ENCODE measurements around the gene SEC22C.

Gene SEC22C

DNA sequence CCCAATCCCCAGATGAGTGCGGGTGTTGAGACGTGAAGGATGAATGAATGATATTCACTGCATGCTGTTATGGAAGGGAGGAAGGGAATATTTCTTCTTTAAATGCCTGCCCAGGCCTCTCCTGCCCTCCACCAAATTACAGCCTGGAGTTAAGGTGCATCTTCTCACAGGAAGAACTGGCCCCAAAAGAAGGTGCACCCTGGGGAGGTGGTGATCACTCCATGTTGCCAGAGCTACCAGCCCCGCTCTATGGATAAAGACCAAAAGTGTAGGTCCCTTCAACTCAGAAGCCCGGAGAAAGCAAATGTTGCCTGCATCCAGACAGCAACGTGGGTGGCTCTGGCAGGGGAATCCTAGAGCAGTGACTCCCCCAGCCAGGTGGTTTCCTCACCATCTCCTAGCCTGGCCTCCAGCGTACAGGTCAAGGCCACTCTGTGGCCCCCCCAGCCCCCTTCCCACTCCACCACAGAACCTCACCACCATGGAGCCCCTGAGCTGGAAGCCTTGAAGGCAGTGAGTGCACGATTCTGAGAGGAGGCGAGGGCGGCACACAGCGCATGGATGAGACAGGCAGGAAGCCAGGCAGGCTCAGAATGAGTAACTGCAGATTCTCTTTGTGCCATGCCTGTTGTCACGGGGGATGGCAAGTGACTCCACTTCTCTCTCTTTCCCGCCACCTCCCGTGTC, 82.8 kb downstream of the SEC22C start:
- no peak for DNase-seq (ENCODE audit: low read depth in 1 of 2, low spot score in 1 of 2)

- DNase-seq (ENCODE audit: low read depth in 1 of 2, low spot score in 1 of 2) = no peak
Measured at GRCh38 chr3:42498034-42498433, 83.7 kb downstream of the SEC22C start.

All from activated CD4-positive, alpha-beta T cell treated with anti-CD3 and anti-CD28 coated beads, Interleukin-2, amount 50 U/mL, for 24 hours (primary cell).